EH (cell line): Measurements from ENCODE around the gene HOXC6.

Experiments
- DNase-seq: peaks from one replicate; pipeline ENCODE4 v3.0.0-alpha.2; 2015; ENCODE audit warnings: low read depth

The HOXC6 gene

DNA sequence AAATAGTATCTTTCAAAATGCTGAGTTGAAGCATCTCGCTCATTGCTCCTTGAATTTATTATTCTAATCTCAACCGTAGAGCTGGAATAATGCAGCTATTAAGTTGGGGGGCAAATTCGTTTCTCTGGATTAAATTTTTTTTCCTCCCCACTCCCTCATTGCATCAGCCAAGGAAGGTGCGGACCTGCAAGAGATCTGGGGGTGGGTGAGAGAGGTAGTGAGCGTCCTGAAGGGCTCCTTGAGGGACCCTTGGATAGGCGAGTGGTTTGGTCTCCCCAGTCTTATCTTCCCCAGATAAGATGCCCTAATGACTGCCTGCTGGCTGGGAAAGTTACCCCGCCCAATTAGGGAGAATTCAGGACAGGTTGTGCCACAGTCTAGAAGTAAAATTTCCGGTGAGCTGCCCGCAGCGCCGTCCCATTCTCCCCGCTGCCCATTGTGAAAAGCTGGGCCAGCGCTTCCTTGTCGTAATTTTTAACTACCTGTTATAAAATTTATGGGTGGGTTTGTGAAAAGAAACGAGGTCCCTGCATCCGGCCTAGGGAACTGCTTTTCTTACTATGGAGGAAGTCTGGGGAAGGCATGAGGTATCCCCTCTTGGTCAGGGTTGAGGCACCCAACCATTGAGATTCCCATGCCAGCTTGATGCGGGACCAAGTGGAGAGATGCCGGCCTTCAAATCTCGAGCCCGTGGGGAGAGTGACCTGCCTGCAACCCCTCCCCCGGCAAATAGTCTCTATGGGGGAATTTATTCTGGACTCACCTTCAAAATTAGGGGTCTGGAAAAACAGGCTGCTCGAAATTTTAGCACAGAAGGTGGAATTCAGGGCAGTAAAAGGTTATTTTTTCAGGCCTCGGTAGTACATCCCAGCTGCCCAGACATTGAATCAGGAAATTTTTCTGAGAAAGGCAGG lies 13.0 kb upstream of the HOXC6 start:
- DNase-seq = no peak

DNA sequence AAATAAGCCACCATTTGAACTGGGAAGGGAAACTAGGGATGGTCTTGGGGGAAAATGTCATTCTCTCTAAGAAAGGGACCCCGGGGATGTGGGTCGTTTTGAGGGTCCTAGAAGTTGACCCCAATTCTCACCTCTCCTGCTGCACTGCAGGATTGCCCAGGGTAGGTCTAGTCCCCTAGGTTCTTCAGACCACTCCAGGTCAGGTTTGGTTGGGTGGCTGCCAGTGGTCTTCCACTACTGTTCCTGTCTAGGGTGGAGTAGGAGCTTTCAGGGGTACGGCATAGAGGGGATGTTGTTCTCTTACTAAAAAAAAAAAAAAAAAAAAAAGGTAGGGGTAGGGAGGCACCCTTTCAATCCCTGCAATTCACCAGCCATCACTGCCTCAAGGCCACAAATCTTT lies 12.2 kb upstream of the HOXC6 start:
- DNase-seq = no peak

DNA sequence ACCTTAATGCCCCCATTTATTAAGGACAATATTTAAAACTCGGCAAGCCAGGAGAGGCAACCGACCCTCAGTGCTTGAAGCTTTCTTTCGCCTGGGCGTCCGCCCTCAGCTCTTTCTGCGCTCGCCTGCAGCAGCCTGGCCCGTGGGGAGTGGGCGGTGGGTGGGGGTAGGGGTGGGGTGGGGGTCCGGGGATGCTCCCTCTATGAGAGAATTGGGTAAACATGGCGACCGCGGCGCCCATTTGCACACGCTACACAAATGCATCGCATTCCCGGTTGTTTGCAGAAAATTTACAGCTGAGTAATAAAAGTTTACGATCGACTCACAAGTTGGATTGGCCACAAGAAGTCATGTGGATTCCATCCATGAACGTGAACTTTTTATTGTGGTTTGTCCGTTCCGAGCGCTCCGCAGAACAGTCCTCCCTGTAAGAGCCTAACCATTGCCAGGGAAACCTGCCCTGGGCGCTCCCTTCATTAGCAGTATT lies 11.7 kb upstream of the HOXC6 start:
- peak; percentile 90 for DNase-seq

DNA sequence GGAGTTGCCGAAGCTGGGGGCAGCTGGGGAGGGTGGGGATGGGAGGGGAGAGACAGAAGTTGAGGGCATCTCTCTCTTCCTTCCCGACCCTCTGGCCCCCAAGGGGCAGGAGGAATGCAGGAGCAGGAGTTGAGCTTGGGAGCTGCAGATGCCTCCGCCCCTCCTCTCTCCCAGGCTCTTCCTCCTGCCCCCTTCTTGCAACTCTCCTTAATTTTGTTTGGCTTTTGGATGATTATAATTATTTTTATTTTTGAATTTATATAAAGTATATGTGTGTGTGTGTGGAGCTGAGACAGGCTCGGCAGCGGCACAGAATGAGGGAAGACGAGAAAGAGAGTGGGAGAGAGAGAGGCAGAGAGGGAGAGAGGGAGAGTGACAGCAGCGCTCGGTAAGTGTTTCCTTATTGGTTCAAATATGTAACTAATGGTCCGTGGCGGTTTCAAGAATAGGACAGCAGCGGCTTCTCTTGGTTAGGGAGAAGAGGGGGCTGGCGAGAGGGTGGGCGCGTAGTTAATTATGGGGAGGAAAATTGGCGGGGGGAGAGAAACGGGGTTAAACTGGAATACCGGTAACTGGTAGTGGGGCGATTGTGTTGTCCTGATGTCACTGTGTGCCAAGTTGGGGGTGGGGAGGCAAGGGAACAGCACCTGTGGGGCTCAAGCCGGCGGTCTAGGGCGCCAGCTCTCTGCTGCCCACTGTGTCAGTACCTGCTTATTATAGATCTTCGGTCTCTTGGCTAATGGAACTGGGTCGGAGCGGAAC lies 11.0 kb upstream of the HOXC6 start:
- DNase-seq = peak; percentile 43

DNA sequence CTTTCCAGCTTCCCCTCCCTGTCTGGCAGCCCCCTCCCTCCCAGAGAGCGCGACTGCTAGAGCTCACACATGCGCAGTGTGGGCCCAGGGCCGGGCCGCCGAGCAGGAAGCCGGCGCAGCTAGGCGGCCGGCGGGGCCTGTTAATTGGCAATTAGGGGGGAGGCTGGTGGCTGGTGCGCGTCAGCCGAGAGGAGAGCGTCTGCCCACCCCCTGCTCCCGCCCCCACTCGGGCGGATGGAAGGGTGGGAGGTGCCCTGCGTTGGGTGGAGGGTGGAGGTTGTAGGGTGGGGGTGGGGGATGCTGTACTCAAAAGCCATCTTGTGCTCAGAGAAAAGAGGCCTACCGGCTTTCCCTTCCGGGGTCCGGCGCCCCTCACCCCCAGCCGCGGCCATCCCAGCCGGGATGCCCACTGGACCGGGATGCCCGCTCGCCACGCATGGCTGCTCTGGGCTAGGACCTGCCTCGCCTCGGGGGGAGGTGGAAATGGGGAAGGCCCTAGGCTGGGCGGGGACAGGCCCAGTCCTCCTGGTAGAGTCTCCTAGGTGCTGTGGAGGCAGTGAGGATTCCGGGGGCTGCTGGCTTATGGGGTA lies 10.3 kb upstream of the HOXC6 start:
- DNase-seq = peak; percentile 93

DNA sequence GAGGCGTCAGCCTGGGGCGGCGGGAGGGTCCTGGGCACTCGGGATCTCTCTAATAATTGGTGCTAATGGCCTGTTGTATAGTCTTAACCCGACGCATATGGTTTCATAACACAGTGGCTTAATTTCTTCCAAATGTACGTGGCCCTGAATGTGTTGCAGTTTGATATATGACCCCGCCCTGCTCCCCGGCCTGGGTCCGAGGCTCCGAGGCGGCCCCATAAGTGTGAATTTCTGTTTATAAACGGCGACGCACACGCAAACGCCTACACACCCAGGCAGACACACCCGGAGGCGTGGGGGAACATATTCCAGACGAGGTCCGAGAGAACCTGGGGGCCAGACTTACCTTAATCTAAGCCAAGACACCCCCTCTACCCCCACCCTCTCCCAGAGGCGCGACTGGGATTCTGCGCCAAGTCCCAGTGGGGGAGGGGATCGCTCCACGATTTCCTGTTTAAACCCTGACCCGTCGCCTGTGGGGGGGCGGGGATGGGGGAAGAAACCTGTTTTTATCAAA lies 9.7 kb upstream of the HOXC6 start:
- no peak for DNase-seq

DNA sequence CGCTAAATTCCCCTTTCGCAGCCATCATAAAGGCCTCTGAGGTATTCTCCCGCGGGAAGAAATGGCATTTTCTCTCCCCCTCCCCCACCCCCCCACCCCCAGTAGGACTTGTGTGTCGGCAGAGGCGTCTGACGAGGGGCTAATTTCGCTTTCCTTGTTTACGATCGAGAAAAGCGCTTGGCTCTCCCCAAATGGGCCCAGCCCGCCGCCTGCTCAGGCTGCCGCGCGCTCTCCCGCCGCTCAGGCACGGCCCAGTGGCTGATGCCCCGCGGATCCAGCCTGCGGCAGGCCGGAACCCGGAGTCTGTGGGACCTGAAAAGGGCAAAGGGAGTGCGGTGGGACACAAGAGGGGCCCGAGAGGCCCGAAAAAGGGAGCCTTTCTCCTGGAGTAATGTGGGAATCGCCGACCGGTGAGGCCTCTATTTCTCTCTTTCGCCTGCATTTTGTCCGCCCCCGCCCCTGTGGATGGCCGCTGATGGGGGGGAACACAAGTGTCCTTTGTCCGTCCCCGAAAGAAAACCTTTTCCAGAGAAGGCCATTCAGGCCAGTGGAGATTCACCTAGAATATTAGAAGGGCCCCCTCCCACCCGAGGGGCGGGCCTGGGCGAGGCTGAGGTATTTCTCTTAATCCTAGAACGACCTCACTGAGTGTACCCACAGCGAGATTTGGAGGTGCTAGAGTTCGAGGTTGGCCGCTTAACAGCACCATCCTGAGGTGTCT lies 9.0 kb upstream of the HOXC6 start:
- DNase-seq = no peak

DNA sequence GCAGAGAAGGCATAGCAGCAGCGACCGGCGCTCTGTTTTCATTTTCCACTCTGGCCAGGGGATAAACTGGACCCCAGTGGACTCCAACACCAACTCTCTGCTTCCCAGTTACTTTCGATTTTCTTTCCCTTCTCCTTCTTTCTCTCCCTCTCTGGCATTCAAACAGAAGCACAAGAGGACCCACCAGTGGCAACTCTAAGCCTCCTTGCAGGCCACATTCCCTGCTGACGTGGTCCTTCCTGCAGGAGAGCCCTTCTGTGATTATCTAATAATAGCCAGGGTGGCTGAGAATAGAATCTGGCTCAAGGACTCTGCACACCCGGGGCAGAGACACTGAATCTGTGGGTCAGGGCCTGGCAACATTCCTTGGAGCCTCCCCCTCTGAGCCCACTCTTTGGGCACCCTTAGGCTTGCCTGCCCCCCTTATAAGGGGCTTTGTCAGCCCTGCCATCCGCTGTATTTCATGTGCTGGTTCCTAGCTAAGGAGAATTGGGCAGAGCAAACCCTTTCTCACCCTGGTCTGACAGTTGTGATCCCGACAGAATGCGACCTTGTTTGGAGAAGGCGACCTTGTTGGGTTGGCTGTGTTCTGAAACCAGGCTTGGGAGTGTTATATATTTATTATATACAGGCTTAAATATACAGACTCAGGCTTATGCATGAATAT lies 8.2 kb upstream of the HOXC6 start:
- DNase-seq = peak; percentile 71

DNA sequence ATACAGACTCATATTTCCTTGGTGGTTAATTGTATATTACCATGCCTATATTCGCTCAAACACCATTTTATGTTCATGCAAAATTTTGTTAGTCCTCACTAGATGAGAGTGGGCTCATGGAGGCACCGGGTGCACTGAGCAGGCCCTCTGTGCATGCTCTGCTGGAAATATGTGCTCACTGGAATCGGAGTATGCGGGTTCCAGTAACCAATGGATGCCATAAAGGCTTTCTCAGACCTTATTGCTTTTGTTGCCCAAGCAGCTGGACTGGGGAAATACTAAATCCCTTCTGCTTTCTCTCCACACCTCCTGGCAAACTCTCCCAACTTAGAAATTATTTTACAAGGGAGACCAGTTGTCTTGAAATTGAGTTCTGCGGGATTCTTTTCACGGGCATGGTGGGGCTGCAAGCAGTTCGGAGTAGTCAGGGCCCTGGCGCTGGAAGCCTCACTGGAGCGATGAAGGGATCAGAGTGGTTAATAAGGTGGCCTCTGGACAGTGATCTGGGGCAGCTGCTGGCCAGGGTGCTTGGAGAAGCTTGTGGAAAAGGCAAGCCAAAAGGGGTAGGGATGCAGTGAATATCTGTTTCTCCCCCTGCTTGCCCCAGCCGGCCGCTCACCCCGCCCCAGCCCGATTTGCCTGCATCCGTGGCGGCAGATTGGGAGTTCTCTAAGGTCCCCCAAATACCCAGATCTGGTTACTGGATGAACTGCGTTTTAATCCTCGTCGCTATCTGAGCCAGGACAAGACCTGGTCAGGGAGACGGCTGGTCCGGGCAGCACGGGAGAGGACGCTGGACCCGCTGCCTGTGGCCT lies 7.4 kb upstream of the HOXC6 start:
- no peak for DNase-seq

DNA sequence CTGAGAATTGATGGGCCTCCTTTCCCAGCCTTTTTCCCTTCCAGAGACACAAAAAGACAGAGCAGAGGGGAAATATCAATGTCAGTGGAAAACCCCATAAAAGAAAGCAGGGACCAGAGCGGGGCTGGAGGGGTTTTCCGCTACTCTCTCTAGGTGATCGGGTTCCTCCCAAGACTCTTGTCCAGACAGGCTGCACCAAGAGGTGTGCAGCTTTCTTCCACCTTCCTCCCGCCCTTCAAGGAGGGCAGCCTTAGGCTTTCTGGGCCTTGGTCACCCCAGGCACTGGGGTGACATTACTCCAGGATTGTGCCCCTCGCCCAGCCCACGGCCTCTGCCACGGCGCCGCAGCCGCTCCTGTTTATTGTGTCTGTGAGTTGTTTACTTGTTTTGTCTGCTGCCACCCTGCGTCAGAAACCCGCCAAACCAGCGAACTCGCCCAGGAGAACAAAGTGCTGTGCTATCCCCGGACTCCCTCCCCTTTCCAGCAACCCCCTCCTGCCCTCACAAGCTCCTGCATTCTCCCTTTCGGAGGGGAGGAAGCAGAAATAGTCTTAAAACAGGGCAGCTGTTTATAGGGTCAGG lies 6.7 kb upstream of the HOXC6 start:
- no peak for DNase-seq

DNA sequence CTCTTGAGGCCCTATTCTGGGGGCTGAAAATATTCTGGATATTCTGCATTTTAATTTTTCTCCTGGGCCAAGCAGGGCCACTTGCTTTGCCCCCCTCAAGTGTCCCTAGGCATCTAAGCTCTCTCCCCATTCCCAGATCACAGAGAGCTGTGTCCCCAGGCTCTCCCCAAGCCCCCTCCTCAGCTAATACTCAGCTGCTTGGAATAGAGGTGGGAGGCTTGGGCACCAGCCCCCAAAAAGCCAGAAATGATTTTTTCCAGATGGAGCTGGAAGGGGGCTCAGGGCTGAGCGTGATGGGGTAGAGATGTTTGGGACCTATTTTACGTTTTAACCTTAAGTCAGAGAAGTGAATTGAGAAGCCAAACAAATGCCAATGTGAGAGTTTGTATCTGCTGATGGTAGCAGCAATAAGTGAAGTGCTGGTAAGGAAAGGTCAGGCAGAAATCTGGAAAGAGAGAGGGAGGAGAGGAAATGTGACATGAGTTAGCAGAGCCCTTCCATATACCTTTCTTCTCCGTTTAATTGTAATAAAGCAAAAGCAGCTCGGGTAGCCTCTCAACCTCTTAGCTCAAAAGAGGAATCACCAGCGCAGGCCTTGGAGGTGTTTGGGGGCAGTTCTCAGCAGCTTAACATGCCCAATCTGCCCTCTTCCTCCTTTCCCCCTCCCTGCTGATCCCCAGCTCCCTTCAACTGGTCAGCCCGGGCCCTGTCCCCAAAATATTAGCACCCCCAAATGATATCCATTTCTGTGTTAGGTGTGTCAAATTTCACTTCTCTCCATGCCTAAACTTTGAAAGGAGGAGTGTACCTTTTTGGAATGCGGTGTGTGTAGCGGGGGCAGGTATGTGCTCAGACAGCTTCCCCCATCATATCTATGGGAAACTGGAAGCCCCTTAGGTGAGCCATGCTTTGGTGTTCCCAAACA lies 5.0 kb upstream of the HOXC6 start:
- DNase-seq = no peak

DNA sequence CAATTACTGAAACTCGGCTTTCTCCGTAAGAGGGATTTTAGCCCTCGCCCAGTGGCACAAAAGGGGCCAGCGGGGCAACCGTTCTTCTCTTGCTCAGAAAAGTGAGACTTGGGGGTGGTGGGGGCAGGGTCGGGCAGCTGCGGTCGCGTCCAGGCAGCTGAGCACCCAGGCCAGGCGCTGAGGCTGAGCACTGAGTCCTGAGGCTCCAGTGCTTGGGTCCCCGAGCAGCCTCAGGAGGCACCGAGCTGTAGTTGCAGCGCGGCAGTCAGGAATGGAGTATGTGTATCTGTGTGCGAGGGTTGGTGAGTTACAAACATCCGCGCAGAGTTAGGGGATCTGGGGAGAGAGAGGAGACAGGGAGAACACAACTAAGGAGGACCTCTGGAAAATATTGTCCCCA lies 4.1 kb upstream of the HOXC6 start:
- no peak for DNase-seq

DNA sequence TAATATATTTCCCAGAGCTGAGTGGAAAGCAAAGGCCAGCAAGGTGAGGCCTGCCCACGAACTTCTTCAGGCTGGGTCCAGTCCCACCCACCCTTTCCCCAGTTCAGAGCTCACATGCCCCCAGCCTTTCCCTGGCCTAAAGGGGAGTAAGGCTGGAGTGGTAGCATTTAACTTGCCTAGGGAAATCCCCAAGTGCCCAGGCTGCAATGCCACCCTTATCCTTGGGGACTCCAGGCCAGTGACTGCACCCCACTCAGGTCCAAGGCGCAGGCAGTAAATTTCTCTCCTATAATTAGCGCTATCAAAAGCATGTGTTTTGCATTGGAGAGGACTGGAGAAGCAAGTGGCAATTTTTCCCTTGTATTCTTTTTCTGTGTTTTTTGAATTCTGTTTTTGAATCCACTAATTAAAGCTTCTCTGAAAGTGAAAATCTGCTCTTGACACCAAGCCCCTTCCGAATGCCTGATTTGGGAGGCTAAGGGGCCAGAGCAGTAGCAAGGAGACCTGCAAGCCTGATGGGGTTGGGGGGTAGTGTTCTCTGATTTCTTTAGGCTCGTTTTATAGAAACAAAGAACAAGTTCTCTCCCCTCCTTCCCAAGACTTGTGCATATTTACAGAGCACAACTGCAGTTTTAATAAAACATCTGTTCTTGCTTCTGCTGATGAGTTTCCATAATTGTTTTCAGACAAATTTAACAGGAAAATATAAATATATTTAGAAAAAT lies 3.5 kb upstream of the HOXC6 start:
- DNase-seq = no peak

DNA sequence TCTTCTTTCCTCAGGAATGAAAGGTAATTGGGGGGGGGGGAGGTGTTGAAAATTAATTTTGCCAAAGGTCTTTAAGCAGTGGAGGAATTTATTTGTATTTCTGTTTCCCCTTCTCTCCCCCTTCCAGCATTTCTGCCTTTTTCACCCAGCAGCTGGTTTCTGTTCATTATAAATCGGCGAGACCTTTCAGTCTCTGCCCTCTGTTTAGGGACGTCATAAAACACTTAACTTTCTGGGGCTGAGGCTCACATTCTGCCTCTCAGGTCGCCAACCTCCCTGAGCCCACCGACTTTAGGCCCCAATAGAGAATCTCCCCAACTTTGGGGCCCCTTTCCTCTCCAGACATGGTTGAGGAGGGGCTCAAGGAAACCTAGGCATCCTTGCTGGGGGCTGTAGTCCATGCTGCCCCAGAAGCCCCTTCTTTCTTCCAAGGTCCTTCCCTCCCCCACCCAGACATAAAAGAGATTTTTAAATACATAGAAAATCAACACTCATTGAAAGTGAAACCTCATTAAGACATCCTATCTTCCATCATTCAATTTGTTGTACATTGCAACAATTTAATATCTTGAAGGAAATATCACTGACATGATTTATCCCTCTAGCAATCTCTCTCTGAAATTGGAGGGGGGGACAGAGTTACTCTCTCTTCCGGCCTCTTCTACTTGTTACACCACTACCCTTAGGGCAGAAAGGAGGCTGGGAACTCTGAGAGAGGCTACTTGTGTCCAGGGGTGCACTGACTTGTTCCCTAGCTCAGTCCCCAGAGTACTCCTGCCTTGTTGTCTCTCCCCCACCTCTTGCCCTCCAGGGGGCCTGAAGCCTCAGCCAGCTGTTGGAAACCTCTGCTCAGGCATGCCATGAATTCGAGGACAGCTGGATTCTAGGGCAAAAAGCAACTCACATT lies 2.5 kb upstream of the HOXC6 start:
- DNase-seq = no peak

DNA sequence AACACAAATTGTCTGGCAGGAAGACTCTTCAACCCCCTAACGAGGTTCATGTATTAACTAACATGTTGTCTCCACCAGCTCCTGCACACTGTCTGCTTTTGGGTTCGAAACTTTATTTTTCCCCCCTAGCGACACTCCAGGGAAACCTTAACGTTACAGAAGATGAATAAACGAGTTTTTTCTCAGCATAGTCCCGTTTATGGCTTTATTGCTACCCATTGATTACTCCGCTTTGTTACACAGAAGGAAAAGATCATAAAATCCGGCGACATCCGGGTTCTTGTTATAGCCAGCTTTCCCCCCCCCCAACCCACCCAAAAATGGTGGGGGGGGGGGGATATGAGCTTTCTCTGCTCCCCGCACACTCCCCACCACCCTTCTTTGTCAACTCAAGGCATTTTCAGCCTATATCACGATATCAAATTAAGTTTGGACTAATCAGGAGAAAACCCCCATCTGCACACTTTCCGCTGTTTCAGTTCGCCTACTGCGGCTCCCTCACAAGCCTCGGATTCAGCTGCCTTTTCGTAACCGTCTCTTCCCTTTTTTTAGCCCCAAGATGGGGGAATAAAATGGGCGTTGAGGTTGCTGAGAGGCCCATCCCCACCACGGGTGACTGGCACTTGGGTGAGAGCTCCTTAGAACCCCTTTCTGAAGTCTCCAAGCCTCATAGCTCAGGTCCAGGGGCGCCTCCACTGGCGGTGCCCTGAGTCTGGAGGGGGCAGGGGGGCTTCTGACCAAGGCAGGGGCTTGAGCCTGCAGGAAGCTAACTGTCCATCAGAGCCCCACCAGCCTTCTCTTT lies 1.4 kb upstream of the HOXC6 start:
- no peak for DNase-seq

DNA sequence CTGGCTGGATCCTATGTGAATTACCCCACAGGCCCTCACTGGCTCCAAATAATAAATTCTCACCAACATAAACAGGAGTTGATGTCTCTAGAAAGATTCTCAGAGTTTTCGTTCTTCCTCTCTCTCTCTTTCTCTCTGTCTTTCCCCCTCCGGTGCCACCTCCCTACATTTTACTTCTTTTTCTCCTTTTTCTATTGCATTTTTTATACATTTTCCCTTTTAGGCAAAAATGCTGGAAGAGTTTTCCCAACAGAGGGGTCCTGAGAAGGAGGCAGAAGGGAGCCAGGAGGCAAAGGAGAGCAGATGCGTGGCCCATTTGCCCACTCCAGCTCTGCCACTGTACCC lies 826 bp upstream of the HOXC6 start:
- DNase-seq = no peak
